ENCODE results near the gene TFDP3.

The TFDP3 gene

GRCh38 chrX:133185119-133185518 lies 33.0 kb downstream of the TFDP3 start:
- DNase-seq = no peak

GRCh38 chrX:133183806-133184205 lies 34.3 kb downstream of the TFDP3 start:
- DNase-seq = no peak

GRCh38 chrX:133179500-133179899 lies 38.7 kb downstream of the TFDP3 start:
- no peak for DNase-seq

- no peak for DNase-seq
These were observed 41.0 kb downstream of the TFDP3 start for GRCh38 chrX:133177202-133177601.

- DNase-seq = peak; percentile 25
These were observed 42.5 kb downstream of the TFDP3 start for GRCh38 chrX:133175605-133176004.

GRCh38 chrX:133175162-133175561 lies 43.0 kb downstream of the TFDP3 start:
- no peak for DNase-seq

- DNase-seq = no peak
These were observed 46.0 kb downstream of the TFDP3 start for GRCh38 chrX:133171962-133172708.

All from NCI-H2081 treated with DMSO at 0.1 percent for 48 hours (cell line).